ENCODE measurements around the gene FGFR2.

FGFR2 gene

DNA sequence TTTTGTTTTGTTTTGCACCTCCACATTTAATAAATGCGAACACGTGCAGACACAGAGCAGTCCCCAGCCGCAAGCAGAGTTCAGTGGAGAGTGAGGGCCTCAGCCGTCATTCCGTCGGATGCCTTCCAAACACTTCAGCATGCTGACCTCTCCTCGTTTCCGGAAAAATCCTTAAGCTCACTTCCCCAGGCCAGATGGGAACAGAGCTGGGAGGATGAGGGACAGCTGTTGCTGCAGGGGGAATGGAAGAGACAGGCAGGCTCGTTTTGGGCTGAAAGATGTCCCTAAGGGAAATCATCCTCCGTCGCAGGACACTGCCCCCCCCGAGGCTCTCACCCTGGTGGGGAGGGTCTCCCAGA, 17.2 kb upstream of the FGFR2 start:
- Histone ChIP-seq H3K36me3 (ENCODE audit: insufficient read depth, low read length) (no peaks in the 10 kb centered on the region), H3K27ac (no peak overlapping the region), H3K9me3 (ENCODE audit: low read depth, low read length) (no peaks in the 10 kb centered on the region), H3K4me3 (no peak overlapping the region), H3K9ac (ENCODE audit: insufficient read length) (no peak overlapping the region)
- DNase-seq (ENCODE audit: low read depth, low spot score): no peak
- TF ChIP-seq POLR2AphosphoS5 (IDR thresholded peaks at IDR 0.05; ENCODE audit: borderline replicate concordance, low read depth, low read length): no peak
- TF ChIP-seq FOXP2 (optimal IDR thresholded peaks at IDR 0.05; ENCODE audit: control extremely low read depth, extremely low read length, insufficient read depth): no peak
- TF ChIP-seq EZH2 (IDR thresholded peaks at IDR 0.05): no peak

DNA sequence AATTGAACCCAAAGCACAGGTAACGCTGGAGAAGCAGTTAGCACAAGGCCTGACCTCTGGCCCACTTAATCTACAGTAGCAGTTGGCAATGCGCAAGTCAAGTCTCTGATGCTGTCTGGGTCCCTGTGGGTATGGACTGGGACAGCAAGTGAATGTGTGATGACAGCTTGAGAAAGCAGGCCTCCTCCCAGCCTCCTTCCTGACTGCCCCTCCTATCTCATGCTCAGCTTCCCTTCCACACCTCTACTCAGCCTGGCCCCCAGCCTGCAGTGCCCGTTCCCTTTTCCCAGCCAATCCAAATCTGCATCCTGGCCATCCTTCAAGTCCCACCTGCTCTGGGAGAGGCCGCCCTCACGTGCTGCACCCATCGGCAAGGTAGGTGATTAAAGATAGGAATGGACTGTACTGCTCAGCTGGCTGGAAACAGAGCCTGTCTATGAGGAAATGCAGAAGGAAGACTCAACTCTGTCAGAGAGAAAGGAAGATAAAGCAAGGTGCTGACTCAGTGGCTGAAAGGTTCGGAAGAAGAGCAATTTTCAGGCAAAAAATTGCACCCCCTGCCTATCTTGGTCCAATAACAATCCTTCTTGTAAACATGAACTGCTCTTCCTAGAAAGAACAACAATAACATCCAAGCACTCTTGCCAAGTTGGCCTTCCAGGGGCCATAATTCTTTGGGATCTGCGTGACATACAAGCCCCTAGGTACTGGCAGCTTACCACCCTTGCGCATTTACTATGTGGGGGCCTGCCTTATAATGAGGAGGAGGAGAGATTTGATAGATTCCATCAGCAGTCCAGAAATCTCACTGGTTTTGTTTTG, 16.6 kb upstream of the FGFR2 start:
- no peak for DNase-seq (ENCODE audit: low read depth, low spot score)
- H3K9me3 ChIP-seq (ENCODE audit: low read depth, low read length): no peaks in the 10 kb centered on the region
- no peak overlapping the region for H3K9ac ChIP-seq (ENCODE audit: insufficient read length)
- no peaks in the 10 kb centered on the region for H3K36me3 ChIP-seq (ENCODE audit: insufficient read depth, low read length)
- H3K4me3 ChIP-seq: no peak overlapping the region
- H3K27ac ChIP-seq: no peak overlapping the region
- TF ChIP-seq POLR2AphosphoS5 (IDR thresholded peaks at IDR 0.05; ENCODE audit: borderline replicate concordance, low read depth, low read length): no peak
- TF ChIP-seq EZH2 (IDR thresholded peaks at IDR 0.05): no peak
- no peak for TF ChIP-seq FOXP2 (optimal IDR thresholded peaks at IDR 0.05; ENCODE audit: control extremely low read depth, extremely low read length, insufficient read depth)

DNA sequence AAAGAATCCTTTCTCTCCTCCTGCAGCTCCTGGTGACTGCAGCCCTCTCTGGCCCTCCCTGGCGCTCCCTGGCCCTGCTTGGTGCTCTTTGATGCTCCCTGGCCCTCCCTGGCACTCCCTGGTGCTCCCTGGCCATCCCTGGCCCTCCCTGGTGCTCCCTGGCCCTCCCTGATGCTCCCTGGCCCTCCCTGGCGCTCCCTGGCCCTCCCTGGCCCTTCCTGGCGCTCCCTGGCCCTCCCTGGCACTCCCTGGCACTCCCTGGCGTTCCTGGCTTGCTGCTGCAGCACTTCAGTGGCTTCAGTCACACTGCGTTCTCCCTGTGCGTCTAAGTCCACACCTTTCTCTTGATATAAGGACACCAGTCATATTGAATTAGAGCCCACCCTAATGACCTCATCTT, 15.2 kb upstream of the FGFR2 start:
- H3K4me3 ChIP-seq: no peak overlapping the region
- no peaks in the 10 kb centered on the region for H3K36me3 ChIP-seq (ENCODE audit: insufficient read depth, low read length)
- no peak overlapping the region for H3K9ac ChIP-seq (ENCODE audit: insufficient read length)
- H3K27ac ChIP-seq: no peak overlapping the region
- TF ChIP-seq POLR2AphosphoS5 (IDR thresholded peaks at IDR 0.05; ENCODE audit: borderline replicate concordance, low read depth, low read length): no peak
- TF ChIP-seq EZH2 (IDR thresholded peaks at IDR 0.05): no peak
- no peaks in the 10 kb centered on the region for H3K9me3 ChIP-seq (ENCODE audit: low read depth, low read length)
- no peak for DNase-seq (ENCODE audit: low read depth, low spot score)

DNA sequence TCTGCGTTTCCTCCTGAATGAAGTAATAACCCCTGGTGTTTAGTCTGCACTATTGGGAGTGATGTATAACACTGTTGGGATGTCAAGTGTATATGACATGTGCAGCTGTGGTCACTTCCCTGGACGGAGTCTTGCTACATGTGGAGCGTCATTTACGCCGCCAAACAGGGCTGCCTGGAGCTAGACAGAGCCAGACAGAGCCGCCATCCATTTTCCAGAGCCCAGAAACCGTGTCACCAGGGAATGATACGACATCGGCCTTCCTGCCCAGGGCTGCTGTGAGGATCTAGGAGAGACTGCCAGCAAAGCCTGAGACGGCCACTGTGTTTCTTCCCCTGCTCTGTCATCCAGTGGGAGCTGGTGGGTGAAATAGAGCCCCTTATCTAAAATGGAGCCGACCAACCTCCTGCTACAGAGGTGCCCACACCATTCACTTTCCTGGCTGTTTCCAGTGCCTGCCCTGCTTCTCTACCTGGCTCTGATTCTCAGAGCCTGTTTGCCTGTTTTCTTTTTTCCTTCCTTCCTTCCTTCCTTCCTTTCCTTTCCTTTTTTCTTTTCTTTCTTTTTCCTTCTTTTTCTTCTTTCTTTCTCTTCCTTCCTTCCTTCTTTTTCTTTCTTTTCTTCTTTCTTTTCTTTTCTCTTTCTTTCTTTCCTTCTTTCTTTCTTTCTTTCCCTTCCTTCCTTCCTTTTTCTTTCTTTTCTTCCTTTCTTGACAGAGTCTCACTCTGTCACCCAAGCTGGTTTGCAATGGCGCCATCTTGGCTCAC, 13.3 kb upstream of the FGFR2 start:
- H3K9ac ChIP-seq (ENCODE audit: insufficient read length): no peak overlapping the region

DNA sequence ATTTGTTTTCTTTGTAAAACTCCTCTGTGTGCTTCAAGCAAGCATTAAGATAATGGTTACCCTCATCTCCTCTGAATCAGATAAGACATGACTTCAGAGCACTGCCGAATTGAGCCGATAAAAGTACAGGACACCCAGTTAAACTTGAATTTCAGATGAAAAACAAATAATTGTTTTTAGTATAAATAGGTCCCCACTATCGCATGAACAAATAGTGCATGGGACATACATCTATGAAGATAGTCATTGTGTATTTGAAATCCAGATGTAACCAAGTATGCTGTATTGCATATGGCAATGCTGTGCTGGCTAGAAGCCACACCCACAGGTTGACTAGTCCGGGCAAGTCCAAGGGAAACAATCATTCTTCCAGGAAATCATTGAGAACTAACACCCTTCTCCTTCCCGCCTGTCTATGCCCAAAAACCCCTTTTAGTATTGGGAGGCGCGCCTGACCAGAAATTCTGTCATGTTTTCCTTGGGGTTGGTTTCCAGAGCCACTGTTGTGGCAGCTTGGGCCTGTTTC, 12.6 kb upstream of the FGFR2 start:
- Histone ChIP-seq H3K9me3 (ENCODE audit: low read depth, low read length) (no peaks in the 10 kb centered on the region), H3K36me3 (ENCODE audit: insufficient read depth, low read length) (no peaks in the 10 kb centered on the region), H3K4me3 (no peak overlapping the region), H3K27ac (no peak overlapping the region), H3K9ac (ENCODE audit: insufficient read length) (no peak overlapping the region)
- no peak for DNase-seq (ENCODE audit: low read depth, low spot score)
- TF ChIP-seq FOXP2 (optimal IDR thresholded peaks at IDR 0.05; ENCODE audit: control extremely low read depth, extremely low read length, insufficient read depth): no peak
- TF ChIP-seq EZH2 (IDR thresholded peaks at IDR 0.05): no peak
- no peak for TF ChIP-seq POLR2AphosphoS5 (IDR thresholded peaks at IDR 0.05; ENCODE audit: borderline replicate concordance, low read depth, low read length)

More for the DNA sequence above, 13.3 kb upstream of the FGFR2 start:
- no peak for DNase-seq (ENCODE audit: low read depth, low spot score)
- Histone ChIP-seq H3K36me3 (ENCODE audit: insufficient read depth, low read length) (no peaks in the 10 kb centered on the region), H3K9me3 (ENCODE audit: low read depth, low read length) (no peaks in the 10 kb centered on the region), H3K27ac (no peak overlapping the region), H3K4me3 (no peak overlapping the region)
- TF ChIP-seq FOXP2 (optimal IDR thresholded peaks at IDR 0.05; ENCODE audit: control extremely low read depth, extremely low read length, insufficient read depth) (no peak), EZH2 (IDR thresholded peaks at IDR 0.05) (no peak), POLR2AphosphoS5 (IDR thresholded peaks at IDR 0.05; ENCODE audit: borderline replicate concordance, low read depth, low read length) (no peak)

DNA sequence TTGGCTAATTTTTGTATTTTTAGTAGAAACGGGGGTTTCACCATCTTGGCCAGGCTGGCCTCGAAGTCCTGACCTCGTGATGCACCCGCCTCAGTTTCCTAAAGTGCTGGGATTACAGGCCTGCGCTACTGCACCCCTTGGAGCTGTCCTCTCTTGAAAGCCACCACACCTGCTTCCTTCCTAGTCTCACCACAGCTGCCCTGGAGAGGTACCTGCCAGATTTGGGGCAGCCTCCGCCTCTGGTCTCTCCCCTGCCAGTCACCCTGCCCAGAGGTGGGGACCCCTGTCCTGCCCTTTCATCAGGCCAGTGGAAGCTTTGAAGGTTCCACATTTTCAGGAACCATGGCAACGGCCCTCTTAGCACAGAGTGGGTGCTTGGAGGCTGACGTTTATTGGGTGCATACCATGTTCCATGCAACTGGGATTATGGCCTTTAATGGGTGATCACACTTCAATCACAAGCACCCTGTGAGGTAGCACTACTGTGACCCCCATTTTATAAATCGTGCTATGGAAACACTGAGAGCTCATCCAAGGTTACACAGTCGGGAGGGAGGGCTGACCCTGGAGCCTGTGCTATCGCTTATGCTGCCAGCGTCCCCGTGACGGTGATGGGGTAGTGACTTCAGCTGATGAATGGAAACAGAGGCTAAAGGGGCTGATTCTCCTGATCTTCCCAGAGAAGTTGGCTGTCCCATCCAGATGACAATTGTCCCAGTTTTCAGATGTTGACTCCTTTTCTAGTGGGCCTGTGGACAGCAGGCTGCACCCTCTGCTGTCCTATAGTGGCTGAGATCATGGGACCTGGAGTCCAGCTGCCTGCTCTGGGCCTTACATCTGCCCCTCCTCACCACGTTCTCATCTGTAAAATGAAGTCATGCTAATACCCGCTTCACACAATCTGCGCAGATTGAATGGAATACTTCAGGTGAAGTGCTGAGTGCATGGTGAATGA, 11.5 kb upstream of the FGFR2 start:
- DNase-seq (ENCODE audit: low read depth, low spot score): no peak
- Histone ChIP-seq H3K9ac (ENCODE audit: insufficient read length) (no peak overlapping the region), H3K9me3 (ENCODE audit: low read depth, low read length) (no peaks in the 10 kb centered on the region), H3K4me3 (no peak overlapping the region), H3K27ac (no peak overlapping the region), H3K36me3 (ENCODE audit: insufficient read depth, low read length) (no peaks in the 10 kb centered on the region)
- TF ChIP-seq POLR2AphosphoS5 (IDR thresholded peaks at IDR 0.05; ENCODE audit: borderline replicate concordance, low read depth, low read length) (no peak), FOXP2 (optimal IDR thresholded peaks at IDR 0.05; ENCODE audit: control extremely low read depth, extremely low read length, insufficient read depth) (no peak), EZH2 (IDR thresholded peaks at IDR 0.05) (no peak)

DNA sequence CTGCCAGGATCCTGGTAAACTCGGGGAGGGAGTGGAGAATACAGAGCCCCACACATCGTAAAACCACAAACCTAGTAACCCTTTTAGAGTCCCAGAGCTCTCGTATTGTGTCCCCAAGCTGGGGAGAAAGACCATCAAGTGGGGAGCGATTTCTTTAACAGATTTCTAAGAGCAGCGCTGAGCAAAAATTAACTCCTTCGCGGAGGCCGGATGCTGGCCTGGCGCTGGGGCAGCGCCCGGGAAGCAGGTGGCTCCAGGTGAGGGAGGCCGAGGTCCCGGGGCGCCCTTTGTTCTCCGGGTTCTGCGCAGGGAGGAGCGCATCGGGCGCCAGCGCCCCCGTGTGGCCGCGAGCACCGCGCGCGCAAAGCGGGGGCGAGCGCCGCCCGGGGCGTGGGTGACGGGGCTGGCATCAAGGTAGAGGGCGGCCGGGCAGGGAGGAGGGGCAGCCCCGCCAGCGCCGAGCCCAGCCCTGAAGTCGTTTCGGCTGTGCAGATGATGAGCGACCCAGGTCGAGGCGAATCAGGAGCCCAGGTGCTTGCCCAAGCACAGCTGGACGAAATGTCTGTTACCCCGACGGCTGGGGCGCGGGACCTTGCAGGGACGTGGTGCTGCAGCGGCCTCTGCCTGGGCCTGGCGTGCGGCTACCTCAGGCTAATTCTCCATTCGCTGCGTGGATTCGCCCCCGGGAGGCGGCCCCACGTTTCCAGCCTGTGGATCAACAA, 10.4 kb upstream of the FGFR2 start:
- Histone ChIP-seq H3K9ac (ENCODE audit: insufficient read length) (no peak overlapping the region), H3K4me3 (no peak overlapping the region)

More for the DNA sequence above, 10.4 kb upstream of the FGFR2 start:
- no peak overlapping the region for H3K27ac ChIP-seq
- no peak for DNase-seq (ENCODE audit: low read depth, low spot score)
- H3K9me3 ChIP-seq (ENCODE audit: low read depth, low read length): no peaks in the 10 kb centered on the region
- TF ChIP-seq POLR2AphosphoS5 (IDR thresholded peaks at IDR 0.05; ENCODE audit: borderline replicate concordance, low read depth, low read length) (no peak), EZH2 (IDR thresholded peaks at IDR 0.05) (no peak), FOXP2 (optimal IDR thresholded peaks at IDR 0.05; ENCODE audit: control extremely low read depth, extremely low read length, insufficient read depth) (no peak)
- H3K36me3 ChIP-seq (ENCODE audit: insufficient read depth, low read length): no peaks in the 10 kb centered on the region

Measured in SK-N-MC (cell line).